SK-N-MC (cell line): ENCODE measurements around the gene ORC3.
"Not testable (repeated sequence)": the region's sequence is repeated elsewhere in the genome, so short reads cannot be mapped to it uniquely, and the experiment has no call there.

ENCODE experiments used
- DNase-seq: peaks from one replicate; pipeline ENCODE4 v3.0.0-alpha.2; 2011; ENCODE audit warnings: low read depth, low spot score
- H3K27ac ChIP-seq: fragments of 200-600 bp; sonication (generic); 2 replicates; pipeline ENCODE4 v1.5.1; 2016; ENCODE audit warnings: mixed run types
- H3K36me3 ChIP-seq: fragments of 200-600 bp; sonication (generic); 2 replicates; pipeline ENCODE4 v1.6.1; 2017; ENCODE audit warnings: antibody characterized with exemption, low read length, mixed read lengths; ENCODE audit not compliant: insufficient read depth
- H3K4me3 ChIP-seq: fragments of 200-600 bp; sonication (generic); 2 replicates; pipeline ENCODE4 v1.5.1; 2016
- H3K9ac ChIP-seq: fragments of 200-600 bp; sonication (generic); 2 replicates; pipeline ENCODE4 v1.8.0; 2017; ENCODE audit warnings: mixed run types, mixed read lengths; ENCODE audit not compliant: insufficient read length
- H3K9me3 ChIP-seq: fragments of 200-600 bp; sonication (generic); 2 replicates; pipeline ENCODE4 v1.6.1; 2017; ENCODE audit warnings: low read depth, mild to moderate bottlenecking, antibody characterized with exemption, low read length, moderate library complexity, mixed read lengths
- EZH2 ChIP-seq: fragments of 200-600 bp; sonication (generic); IDR thresholded peaks from one replicate; pipeline ENCODE4 v1.6.1; 2017; ENCODE audit warnings: antibody characterized with exemption
- FOXP2 ChIP-seq: optimal IDR thresholded peaks from 2 replicates; pipeline ENCODE3; 2011; ENCODE audit warnings: mild to moderate bottlenecking, moderate library complexity; ENCODE audit not compliant: insufficient read depth; ENCODE audit errors: extremely low read length, control extremely low read depth
- POLR2AphosphoS5 ChIP-seq: IDR thresholded peaks from 2 replicates; pipeline ENCODE4 v1.6.1; 2012; ENCODE audit warnings: mild to moderate bottlenecking, low read depth, low read length, borderline replicate concordance

Gene ORC3

DNA sequence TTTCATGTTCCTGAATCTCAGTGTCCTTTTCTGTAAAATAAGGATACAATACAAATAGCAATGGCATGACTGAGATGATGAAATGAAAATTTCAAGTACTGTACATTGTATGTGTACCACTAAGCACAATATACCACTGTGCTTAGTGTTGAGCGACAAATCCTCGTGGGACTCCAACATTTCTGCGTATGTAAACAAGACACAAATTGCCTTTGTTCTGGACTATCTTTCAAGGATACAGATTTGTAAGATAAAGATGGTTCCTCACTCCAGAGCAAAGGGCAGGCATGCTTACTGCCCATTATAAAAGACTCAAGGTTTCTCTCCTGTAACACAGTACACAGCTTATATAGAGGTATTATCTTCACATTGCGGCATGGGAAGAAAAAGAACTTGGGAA lies 6.1 kb upstream of the ORC3 start:
- H3K36me3 ChIP-seq: peaks cover 32% of the 10 kb centered on the region
- TF ChIP-seq EZH2 (no peak), FOXP2 (no peak), POLR2AphosphoS5 (no peak)
- H3K9ac ChIP-seq: no peak overlapping the region
- H3K4me3 ChIP-seq: no peak overlapping the region
- H3K27ac ChIP-seq: no peak overlapping the region
- H3K9me3 ChIP-seq: no peaks in the 10 kb centered on the region
- DNase-seq: no peak

DNA sequence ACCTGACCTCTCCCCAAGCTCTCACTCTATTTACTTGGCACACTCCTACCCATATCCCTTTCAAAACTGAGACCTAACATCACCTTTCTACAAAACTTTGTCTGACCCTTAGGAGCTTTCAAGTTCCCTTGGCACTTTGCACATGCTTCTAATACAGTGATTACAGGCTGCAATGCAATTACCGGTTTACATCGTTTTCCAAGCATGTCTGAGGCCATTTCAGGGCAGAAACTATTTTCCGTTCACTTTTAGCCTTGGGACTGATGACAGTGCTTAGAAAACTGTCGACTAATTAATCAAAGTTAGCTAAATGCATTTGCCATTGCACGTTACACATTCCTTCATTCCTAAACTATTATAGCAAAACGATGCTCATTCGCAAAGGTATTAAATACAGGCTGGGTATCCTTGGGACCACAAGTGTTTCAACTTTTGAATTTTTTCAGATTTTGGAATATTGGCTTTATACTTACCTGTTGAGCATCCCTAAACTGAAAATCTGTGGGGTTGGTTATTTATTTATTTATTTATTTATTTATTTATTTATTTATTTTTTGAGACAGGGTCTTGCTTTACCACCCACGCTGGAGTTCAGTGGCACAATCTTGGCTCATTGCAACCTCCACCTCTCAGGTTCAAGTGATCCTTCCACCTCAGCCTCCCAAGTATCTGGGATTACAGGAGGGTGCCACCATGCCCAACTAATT lies 3.4 kb upstream of the ORC3 start:
- TF ChIP-seq POLR2AphosphoS5 (no peak), FOXP2 (no peak), EZH2 (no peak)
- no peak for DNase-seq
- Histone ChIP-seq H3K9me3 (no peaks in the 10 kb centered on the region), H3K27ac (no peak overlapping the region), H3K9ac (no peak overlapping the region), H3K36me3 (peaks cover 23% of the 10 kb centered on the region), H3K4me3 (no peak overlapping the region)

DNA sequence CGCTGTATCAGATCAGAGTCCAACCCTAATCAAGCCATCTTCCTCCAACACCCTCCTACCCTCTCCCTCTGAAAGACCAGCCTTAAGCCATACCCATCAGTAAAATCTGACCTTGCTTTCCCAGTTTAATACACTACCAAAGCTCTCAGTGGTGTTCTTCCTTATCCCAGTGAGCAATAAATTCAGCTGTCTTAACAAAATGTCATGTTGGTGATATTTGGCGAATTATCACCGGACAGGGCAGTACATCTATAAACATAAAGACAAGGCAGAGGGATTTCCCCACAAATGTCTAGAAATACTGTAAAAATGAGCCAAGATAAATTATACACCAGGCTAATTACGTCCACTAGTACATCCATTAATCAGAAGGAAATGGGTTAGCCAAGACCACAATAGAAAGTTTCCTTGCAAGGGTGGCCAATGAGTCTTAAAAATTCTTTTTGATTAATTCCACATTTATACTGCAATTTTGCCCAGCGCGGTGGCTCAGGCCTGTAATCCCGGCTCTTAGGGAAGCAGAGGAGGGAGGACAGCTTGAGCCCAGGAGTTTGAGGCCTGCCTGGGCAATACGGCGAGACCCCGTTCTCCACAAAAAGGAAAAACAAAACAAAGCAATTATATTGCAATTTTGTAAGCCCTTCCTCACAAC lies 1.1 kb upstream of the ORC3 start:
- DNase-seq: no peak
- peak overlapping the region; percentile 84 for H3K9ac ChIP-seq
- peak overlapping the region; percentile 98 for H3K4me3 ChIP-seq
- TF ChIP-seq POLR2AphosphoS5 (no peak), EZH2 (no peak)
- no peak overlapping the region for H3K27ac ChIP-seq
- peaks cover 6% of the 10 kb centered on the region; the same call in 1 of the 2 replicates for H3K36me3 ChIP-seq
- no peaks in the 10 kb centered on the region for H3K9me3 ChIP-seq

DNA sequence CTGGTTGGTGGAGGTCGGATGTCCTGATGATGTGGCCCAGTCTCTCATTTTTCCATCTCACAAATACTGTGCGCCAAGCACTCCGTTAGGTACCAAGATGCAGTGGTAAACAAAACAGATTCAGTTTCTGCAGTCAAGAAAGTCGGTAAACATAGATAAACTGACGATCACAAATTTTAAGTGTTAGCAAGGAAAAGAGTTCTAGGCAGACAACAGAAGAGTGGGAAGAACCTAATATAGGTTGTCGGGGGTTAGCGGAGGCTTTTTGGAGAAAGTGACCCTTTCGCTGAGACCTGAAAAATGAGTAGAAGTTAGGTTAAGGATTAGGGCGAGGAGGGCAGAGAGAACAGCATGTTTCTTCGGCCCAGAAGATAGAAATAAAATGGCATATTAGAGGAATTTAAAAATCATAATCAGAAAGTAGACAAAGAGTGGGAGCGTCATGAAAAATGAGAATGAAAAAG lies 514 bp downstream of the ORC3 start:
- Histone ChIP-seq H3K36me3 (peaks cover 19% of the 10 kb centered on the region), H3K27ac (no peak overlapping the region), H3K4me3 (peak overlapping the region; percentile 98), H3K9me3 (no peaks in the 10 kb centered on the region), H3K9ac (peak overlapping the region; percentile 97)
- DNase-seq: no peak
- TF ChIP-seq EZH2 (no peak), FOXP2 (no peak), POLR2AphosphoS5 (no peak)

DNA sequence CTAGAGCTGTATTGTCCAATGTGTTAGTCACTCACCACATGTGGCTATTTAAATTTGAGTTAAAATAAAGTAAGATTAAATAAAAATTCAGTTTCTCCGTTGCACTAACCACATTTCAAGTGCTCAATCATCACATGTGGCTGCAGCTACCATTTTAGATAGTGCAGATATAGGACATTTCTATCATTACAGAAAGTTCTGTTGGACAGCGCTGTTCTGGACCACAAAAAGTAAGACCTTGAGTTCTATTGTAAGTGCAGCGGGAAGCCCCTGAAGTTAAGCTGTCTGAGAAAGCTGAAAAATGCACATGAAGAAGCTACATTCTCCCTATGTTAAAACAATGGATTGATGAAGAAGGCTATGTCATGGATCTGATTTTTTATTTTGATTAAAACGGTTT lies 1.1 kb downstream of the ORC3 start:
- Histone ChIP-seq H3K4me3 (peak overlapping the region; percentile 98), H3K9me3 (no peaks in the 10 kb centered on the region), H3K9ac (peak overlapping the region; percentile 97), H3K36me3 (peaks cover 23% of the 10 kb centered on the region), H3K27ac (no peak overlapping the region)
- no peak for TF ChIP-seq POLR2AphosphoS5
- DNase-seq: no peak

DNA sequence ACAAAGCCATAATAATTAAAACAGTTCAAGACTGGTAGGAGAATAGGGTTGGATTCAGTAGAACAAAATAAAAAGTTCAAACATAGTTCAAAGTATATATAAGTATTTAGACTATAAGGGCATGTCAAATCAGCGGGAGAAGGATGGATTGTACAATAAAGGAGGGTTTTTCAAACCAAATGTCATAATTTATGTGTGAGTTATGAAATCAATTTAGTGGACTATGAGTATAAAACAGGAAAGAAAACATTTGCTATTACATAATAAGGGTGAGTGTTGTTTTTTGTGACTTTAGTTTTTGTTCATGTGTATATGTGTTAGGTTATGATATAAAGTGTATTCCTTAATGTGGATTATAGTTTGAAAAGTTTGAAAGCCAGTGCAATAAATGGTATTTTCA lies 10.6 kb downstream of the ORC3 start:
- Histone ChIP-seq H3K9ac (no peak overlapping the region), H3K9me3 (no peaks in the 10 kb centered on the region), H3K36me3 (peaks cover 19% of the 10 kb centered on the region), H3K27ac (no peak overlapping the region), H3K4me3 (no peak overlapping the region)
- no peak for TF ChIP-seq POLR2AphosphoS5
- no peak for DNase-seq

DNA sequence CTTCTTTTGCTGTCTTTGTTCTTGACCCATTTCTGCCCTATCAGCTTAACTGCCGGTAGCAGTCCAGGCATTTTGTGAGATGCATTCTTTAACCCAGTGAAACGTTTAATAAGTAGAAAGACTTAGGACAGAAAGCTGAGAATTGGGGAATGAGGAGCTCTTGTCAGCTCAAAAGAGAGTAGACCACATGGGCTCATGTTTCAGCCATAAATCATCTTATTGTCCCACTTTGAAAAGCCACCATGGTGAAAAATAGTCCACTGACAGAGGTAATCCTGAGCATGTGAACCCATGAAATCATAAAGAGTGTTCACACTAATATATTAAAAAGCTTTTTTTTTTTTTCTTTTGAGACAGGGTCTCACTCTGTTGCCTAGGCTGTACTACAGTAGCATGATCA lies 16.3 kb downstream of the ORC3 start:
- no peak overlapping the region for H3K4me3 ChIP-seq
- TF ChIP-seq EZH2: no peak
- H3K9me3 ChIP-seq: no peaks in the 10 kb centered on the region
- peaks cover 23% of the 10 kb centered on the region for H3K36me3 ChIP-seq
- no peak for DNase-seq
- no peak overlapping the region for H3K9ac ChIP-seq
- no peak overlapping the region for H3K27ac ChIP-seq

DNA sequence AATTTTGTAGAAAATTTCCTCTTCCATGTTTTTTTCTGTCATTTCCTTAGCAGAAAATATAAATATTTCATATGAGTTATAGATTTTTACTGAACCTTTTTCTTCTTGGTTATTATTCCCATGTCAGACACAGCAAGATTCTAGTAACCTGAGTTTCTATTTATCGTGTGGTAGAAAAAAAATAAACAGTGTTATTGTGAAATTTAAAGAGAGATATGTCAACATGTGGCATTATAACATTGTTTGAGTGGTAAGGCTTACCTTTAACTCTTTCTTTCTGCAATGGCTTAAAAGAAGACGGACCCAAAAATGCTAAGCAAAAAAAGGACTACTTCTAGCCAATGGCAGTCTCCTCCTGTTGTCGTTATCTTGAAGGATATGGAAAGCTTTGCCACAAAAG lies 18.9 kb downstream of the ORC3 start:
- no peak overlapping the region for H3K27ac ChIP-seq
- H3K4me3 ChIP-seq: no peak overlapping the region
- no peak for TF ChIP-seq EZH2
- TF ChIP-seq POLR2AphosphoS5: no peak
- TF ChIP-seq FOXP2: no peak
- DNase-seq: no peak
- peaks cover 34% of the 10 kb centered on the region for H3K36me3 ChIP-seq
- H3K9ac ChIP-seq: no peak overlapping the region
- H3K9me3 ChIP-seq: no peaks in the 10 kb centered on the region

DNA sequence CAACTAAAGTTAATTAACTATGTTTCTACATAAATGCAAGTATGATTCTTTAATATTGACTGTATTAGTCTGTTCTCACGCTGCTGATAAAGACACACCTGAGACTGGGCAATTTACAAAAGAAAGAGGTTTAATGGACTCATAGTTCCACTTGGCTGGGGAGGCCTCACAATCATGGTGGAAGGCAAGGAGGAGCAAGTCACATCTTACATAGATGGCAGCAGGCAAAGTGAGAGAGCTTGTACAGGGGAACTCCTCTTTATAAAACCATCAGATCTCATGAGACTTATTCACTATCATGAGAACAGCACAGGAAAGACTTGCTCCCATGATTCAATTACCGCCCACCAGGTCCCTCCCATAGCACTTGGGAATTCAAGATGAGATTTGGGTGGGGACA lies 23.1 kb downstream of the ORC3 start:
- H3K27ac ChIP-seq, H3K4me3 ChIP-seq, H3K9me3 ChIP-seq, DNase-seq, H3K9ac ChIP-seq: not testable (repeated sequence)
- peaks cover 26% of the 10 kb centered on the region for H3K36me3 ChIP-seq
